Caco-2 (cell line): ENCODE results near the gene TOMT. TPM values are rescaled to one million over a fixed set of nuclear protein-coding genes. Genes with fewer than 3 reads are reported as not detected.
A peak's percentile ranks its signal among the peaks of the same experiment; 100 is the strongest.

Source experiments
- BruUV-seq: library from RNA; stranded (reverse); fragments of 400-500 nt; replicated peaks from 2 replicates; lab custom pipeline; 2021; lab: Mats Ljungman, UMichigan
- CTCF ChIA-PET: fragments of 300-600 bp; sonication (Branson Sonifier 250); formaldehyde crosslinking; loops from one replicate; lab custom pipeline; 2022; ENCODE audit warnings: antibody characterized with exemption; lab: Charles Lee
- POLR2A ChIA-PET: fragments of 300-600 bp; sonication (Branson Sonifier 250); formaldehyde crosslinking; loops from one replicate; lab custom pipeline; 2022; ENCODE audit warnings: antibody characterized with exemption; lab: Charles Lee
- DNase-seq, 2 experiments: peaks; one replicate each; pipeline versions ENCODE4 v3.0.0 to v3.0.0-alpha.2; 2020 to 2022
- H3K27me3 ChIP-seq: replicated peaks from 2 replicates; pipeline ENCODE4 v1.6.0; 2011; ENCODE audit warnings: low read length; ENCODE audit not compliant: control insufficient read depth, insufficient read depth
- H3K36me3 ChIP-seq: 2 replicates; pipeline ENCODE4 v1.5.1; 2011; ENCODE audit warnings: low read length; ENCODE audit not compliant: control insufficient read depth, insufficient read depth
- H3K4me1 ChIP-seq: fragments of 250-450 bp; sonication (Bioruptor Pico); 2 replicates; pipeline ENCODE4 v1.5.1; 2020; ENCODE audit warnings: mild to moderate bottlenecking
- H3K4me3 ChIP-seq: 2 replicates; pipeline ENCODE4 v1.5.1; 2011; ENCODE audit warnings: low read depth, mild to moderate bottlenecking, control low read depth, low read length
- H3K9me3 ChIP-seq: fragments of 250-450 bp; sonication (Bioruptor Pico); 2 replicates; pipeline ENCODE4 v1.5.1; 2020; ENCODE audit warnings: mild to moderate bottlenecking, moderate library complexity
- H3K27ac Mint-ChIP-seq: one replicate; pipeline ENCODE4 v1.8.0; 2022; ENCODE audit warnings: mixed read lengths; ENCODE audit not compliant: unreplicated experiment
- H3K27me3 Mint-ChIP-seq: one replicate; pipeline ENCODE4 v1.8.0; 2022; ENCODE audit warnings: mixed read lengths; ENCODE audit not compliant: insufficient read depth, unreplicated experiment
- H3K36me3 Mint-ChIP-seq: one replicate; pipeline ENCODE4 v1.8.0; 2022; ENCODE audit warnings: mild to moderate bottlenecking, mixed read lengths; ENCODE audit not compliant: insufficient read depth, unreplicated experiment
- H3K4me1 Mint-ChIP-seq: one replicate; pipeline ENCODE4 v1.8.0; 2022; ENCODE audit warnings: low read depth, mixed read lengths; ENCODE audit not compliant: unreplicated experiment
- H3K4me3 Mint-ChIP-seq: one replicate; pipeline ENCODE4 v1.8.0; 2022; ENCODE audit warnings: mild to moderate bottlenecking, moderate library complexity, mixed read lengths; ENCODE audit not compliant: unreplicated experiment
- H3K9me3 Mint-ChIP-seq: one replicate; pipeline ENCODE4 v1.8.0; 2022; ENCODE audit warnings: mixed read lengths; ENCODE audit not compliant: unreplicated experiment
- CTCF ChIP-seq, 2 experiments: fragments of 200-600 bp in 1 of 2; IDR thresholded peaks; 1 replicate in 1 of 2; 2 replicates in 1 of 2; pipeline versions ENCODE4 v1.5.1 to v1.8.0; 2011 to 2022; ENCODE audit warnings: antibody characterized with exemption in 1 of 2, control low read depth in 1 of 2, inconsistent platforms in 1 of 2, low read depth in 1 of 2, low read length in 1 of 2, mild to moderate bottlenecking in 1 of 2, moderate library complexity in 1 of 2; ENCODE audit not compliant: insufficient read depth in 1 of 2, severe bottlenecking in 1 of 2, unreplicated experiment in 1 of 2
- intact Hi-C: fragments of 100-400 bp; cut with micrococcal nuclease; formaldehyde crosslinking; loops from one replicate; pipeline ENCODE4 v1.10.0; 2022; ENCODE audit not compliant: unreplicated experiment
- total RNA-seq: library from RNA; stranded (reverse); gene quantifications from 2 replicates; pipeline ENCODE4 v1.2.3, GENCODE V29; 2022

The TOMT gene
- total RNA-seq, 1 experiment from 2014 or later, result not detected

GRCh38 chr11:72111300-72112142, 5.8 kb downstream of the TOMT start:
- Mint-ChIP-seq H3K27ac (peak overlapping the region; percentile 100), H3K9me3 (no peaks in the 10 kb centered on the region), H3K4me3 (peak overlapping the region; percentile 94), H3K4me1 (no peaks in the 10 kb centered on the region), H3K27me3 (no peaks in the 10 kb centered on the region), H3K36me3 (peaks cover 20% of the 10 kb centered on the region)
- H3K27me3 ChIP-seq, result no peaks in the 10 kb centered on the region
- POLR2A ChIA-PET, result interaction anchor here (0.5 to 1.8 kb wide), 17 partner anchors 9 to 659 kb away, joined by 3 to 15 read pairs (median 4); partner anchors contain the start of genes FOLR1 and NADSYN1
- BruUV-seq, result TSS peak; percentile 80
- H3K4me1 ChIP-seq, result peaks cover 9% of the 10 kb centered on the region
- H3K4me3 ChIP-seq, result peak overlapping the region; percentile 52
- H3K9me3 ChIP-seq, result no peaks in the 10 kb centered on the region
- no peak for TF ChIP-seq CTCF (IDR thresholded peaks at IDR 0.05; ENCODE audit: insufficient read depth in 1 of 2, low read depth in 1 of 2, low read length in 1 of 2, severe bottlenecking in 1 of 2, unreplicated experiment in 1 of 2)
- peaks cover 6% of the 10 kb centered on the region for H3K36me3 ChIP-seq
- CTCF ChIA-PET, result interaction anchor here (1.0 to 1.9 kb wide), 5 partner anchors 11 to 87 kb away, joined by 3 to 13 read pairs (median 9); no protein-coding TSS in a partner anchor
- intact Hi-C loops, result loop anchor here (1.0 to 2.0 kb wide), 7 partner anchors 8 to 112 kb away; partner anchors contain the start of genes LAMTOR1, LRRC51 and NUMA1
- DNase-seq, result no peak

GRCh38 chr11:72112143-72112977, 6.6 kb downstream of the TOMT start, which contains the start of gene ANAPC15:
TSS of gene ANAPC15 (minus strand) at chr11:72112695. CDS start at chr11:72111276, 1,419 bp downstream.
- CTCF ChIA-PET, result interaction anchor here (0.6 to 1.9 kb wide), 11 partner anchors 10 to 312 kb away, joined by 3 to 13 read pairs (median 4); no protein-coding TSS in a partner anchor
- peak within 1 kb of the TSS; percentile 94 for H3K4me3 Mint-ChIP-seq
- POLR2A ChIA-PET, result interaction anchor here (0.5 to 1.8 kb wide), 21 partner anchors 8 to 674 kb away, joined by 3 to 15 read pairs (median 4); partner anchors contain the start of genes FOLR1 and NADSYN1
- no TSS peak for BruUV-seq
- no peaks in the 10 kb centered on the region for H3K27me3 Mint-ChIP-seq
- Histone ChIP-seq H3K4me1 (peaks cover 9% of the 10 kb centered on the region), H3K27me3 (no peaks in the 10 kb centered on the region), H3K36me3 (peaks cover 6% of the 10 kb centered on the region), H3K4me3 (peak within 1 kb of the TSS; percentile 52), H3K9me3 (no peaks in the 10 kb centered on the region)
- peak; percentile 99 to 100 for DNase-seq
- intact Hi-C loops, result loop anchor here (1.0 to 2.0 kb wide), 7 partner anchors 9 to 111 kb away; partner anchors contain the start of genes LAMTOR1, LRRC51 and NUMA1
- no peaks in the 10 kb centered on the region for H3K4me1 Mint-ChIP-seq
- no peak for TF ChIP-seq CTCF (IDR thresholded peaks at IDR 0.05; ENCODE audit: insufficient read depth in 1 of 2, low read depth in 1 of 2, low read length in 1 of 2, severe bottlenecking in 1 of 2, unreplicated experiment in 1 of 2)
- peak within 1 kb of the TSS; percentile 100 for H3K27ac Mint-ChIP-seq
- peaks cover 20% of the 10 kb centered on the region for H3K36me3 Mint-ChIP-seq
- no peaks in the 10 kb centered on the region for H3K9me3 Mint-ChIP-seq
